AG10803 (cell line): ENCODE measurements around the gene TMEM125.

Experiments used
- DNase-seq: peaks from one replicate; pipeline ENCODE4 v3.0.0; 2010; ENCODE audit warnings: low read depth
- H3K4me3 ChIP-seq: 2 replicates; pipeline ENCODE4 v1.5.1; 2011; ENCODE audit warnings: mild to moderate bottlenecking, low read length, control low read depth
- TF ChIP-seq, protein P1 (sequence below): conservative IDR thresholded peaks from 2 replicates; pipeline ENCODE4 v1.5.1; 2011; ENCODE audit warnings: mild to moderate bottlenecking, low read length, control low read depth, inconsistent platforms

TMEM125 gene

DNA sequence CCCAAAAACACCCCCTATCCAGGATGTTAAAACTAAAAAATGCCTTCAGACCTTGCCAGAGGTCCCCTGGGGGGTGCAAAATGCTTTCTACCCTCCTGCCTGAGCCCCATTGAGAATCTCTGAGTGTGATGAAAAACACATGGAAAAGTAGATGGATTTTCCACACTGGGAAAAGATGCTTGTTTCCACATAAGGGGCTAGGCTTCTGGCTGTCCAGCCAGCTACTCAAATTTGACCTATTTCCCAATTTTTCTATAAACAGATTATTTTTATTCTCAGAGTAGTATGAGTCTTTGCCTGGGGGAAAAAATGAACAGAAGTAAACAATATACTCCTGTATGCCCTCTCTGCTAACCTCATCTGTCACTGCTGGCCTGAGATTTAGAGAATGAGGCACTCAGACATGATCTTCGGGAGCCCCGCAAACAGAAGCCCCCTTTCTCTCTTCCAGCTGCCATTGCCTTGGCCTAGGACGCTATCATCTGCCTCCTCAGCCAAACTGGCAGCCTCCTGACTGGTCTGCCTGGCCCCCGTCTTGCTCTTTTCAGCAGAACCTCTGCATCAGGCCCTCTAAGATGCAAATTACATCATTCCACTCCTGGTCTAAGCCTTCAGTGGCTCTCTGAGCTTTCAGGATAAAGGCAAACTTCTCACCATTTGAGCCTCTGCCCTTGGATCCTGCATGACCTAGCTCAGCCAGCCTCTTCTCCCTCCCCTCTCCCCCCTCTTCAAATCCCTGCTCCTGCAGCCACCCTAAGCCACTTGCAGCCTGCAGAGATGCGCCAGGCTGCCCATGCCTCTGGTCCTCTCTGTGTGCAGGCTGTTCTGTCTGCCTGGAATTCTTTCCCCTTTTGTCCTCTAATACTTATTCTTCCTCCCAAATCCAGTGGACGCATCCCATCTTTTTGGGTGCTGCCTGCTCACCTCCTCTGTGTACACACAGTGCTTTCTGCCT, 39.7 kb upstream of the TMEM125 start:
- no peak overlapping the region for H3K4me3 ChIP-seq
- DNase-seq: no peak
- TF ChIP-seq, protein P1, sequence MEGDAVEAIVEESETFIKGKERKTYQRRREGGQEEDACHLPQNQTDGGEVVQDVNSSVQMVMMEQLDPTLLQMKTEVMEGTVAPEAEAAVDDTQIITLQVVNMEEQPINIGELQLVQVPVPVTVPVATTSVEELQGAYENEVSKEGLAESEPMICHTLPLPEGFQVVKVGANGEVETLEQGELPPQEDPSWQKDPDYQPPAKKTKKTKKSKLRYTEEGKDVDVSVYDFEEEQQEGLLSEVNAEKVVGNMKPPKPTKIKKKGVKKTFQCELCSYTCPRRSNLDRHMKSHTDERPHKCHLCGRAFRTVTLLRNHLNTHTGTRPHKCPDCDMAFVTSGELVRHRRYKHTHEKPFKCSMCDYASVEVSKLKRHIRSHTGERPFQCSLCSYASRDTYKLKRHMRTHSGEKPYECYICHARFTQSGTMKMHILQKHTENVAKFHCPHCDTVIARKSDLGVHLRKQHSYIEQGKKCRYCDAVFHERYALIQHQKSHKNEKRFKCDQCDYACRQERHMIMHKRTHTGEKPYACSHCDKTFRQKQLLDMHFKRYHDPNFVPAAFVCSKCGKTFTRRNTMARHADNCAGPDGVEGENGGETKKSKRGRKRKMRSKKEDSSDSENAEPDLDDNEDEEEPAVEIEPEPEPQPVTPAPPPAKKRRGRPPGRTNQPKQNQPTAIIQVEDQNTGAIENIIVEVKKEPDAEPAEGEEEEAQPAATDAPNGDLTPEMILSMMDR: no peak

GRCh38 chr1:43232074-43232473, 37.7 kb upstream of the TMEM125 start:
- DNase-seq: peak; percentile 64
- no peak overlapping the region for H3K4me3 ChIP-seq
- TF ChIP-seq, protein P1: no peak

DNA sequence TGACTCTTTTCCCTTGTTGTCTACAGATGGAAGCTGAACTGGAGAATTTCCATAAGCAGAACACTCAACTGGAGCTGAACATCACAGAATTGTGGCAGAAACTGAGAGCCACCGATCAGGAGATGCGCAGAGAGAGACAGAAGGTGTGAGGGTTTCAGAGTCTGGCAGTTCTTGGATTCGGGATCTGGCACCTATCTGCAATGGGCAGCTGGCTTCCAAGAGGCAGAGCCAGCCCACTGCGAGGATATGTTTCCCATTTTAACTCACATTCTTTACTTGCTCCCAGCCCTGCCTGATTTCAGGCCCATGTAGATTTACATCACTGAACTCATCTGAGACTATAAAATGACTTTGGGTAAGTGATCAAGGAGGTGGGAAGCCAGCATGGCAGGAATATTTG, 37.3 kb upstream of the TMEM125 start:
- TF ChIP-seq, protein P1: no peak
- DNase-seq: peak; percentile 26
- H3K4me3 ChIP-seq: no peak overlapping the region

GRCh38 chr1:43233631-43234030, 36.2 kb upstream of the TMEM125 start:
- H3K4me3 ChIP-seq: no peak overlapping the region
- TF ChIP-seq, protein P1: no peak
- no peak for DNase-seq

DNA sequence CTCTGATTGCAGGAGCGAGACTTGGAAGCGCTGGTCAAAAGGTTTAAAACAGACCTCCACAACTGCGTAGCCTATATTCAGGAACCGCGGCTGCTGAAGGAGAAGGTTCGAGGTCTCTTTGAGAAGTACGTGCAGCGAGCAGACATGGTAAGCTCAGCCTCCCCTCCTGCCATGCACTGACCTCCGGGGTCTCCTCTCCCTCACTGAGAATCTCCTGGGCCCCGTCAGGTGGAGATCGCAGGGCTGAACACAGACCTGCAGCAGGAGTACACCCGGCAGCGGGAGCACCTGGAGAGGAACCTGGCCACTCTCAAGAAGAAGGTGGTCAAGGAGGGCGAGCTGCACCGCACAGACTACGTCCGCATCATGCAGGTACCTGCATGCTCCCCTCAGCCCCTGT, 35.5 kb upstream of the TMEM125 start:
- DNase-seq: no peak
- TF ChIP-seq, protein P1: no peak
- no peak overlapping the region for H3K4me3 ChIP-seq

DNA sequence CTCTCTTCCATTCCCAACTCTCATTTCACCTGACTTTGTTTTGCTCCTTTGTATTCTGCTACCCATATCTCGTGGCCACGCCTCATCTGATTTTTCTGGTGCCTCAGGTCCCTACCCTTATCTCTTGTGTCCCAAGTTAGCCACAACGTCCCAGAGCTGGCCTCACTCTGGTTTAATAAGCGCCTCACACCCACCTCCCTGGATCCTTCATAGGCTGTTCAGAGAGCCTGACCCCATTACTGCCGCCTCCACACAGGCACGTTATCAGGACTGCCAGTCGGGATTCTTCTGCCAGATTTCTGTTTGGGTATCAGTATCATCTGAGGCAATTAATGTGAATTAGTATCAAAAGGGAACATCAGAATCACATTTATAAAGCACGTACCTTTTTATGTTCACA, 34.7 kb upstream of the TMEM125 start:
- TF ChIP-seq, protein P1: no peak
- no peak for DNase-seq
- no peak overlapping the region for H3K4me3 ChIP-seq
